Spinal cord (tissue), 10 donors: Measurements from ENCODE around the gene MACROD2. TPM values are rescaled to one million over a fixed set of nuclear protein-coding genes. Genes with fewer than 3 reads are reported as not detected.
A peak's percentile ranks its signal among the peaks of the same experiment; 100 is the strongest.

Source experiments
- DNase-seq, 6 donors: peaks; one replicate each; pipeline versions ENCODE4 v3.0.0 to v3.0.0-alpha.2; 2013 to 2015; ENCODE audit warnings: low spot score in 6 of 6, low read depth in 4 of 6
- H3K27ac ChIP-seq: one replicate; pipeline ENCODE4 v1.5.1; 2013; ENCODE audit warnings: low read depth, low read length, control low read depth
- H3K27me3 ChIP-seq: one replicate; pipeline ENCODE4 v1.6.1; 2013; ENCODE audit warnings: low read length; ENCODE audit not compliant: control insufficient read depth, insufficient read depth
- H3K36me3 ChIP-seq: one replicate; pipeline ENCODE4 v1.6.1; 2013; ENCODE audit warnings: low read length; ENCODE audit not compliant: control insufficient read depth, insufficient read depth
- H3K4me1 ChIP-seq: one replicate; pipeline ENCODE4 v1.6.1; 2013; ENCODE audit warnings: low read length; ENCODE audit not compliant: control insufficient read depth, insufficient read depth
- H3K4me3 ChIP-seq: one replicate; pipeline ENCODE4 v1.5.1; 2013; ENCODE audit warnings: low read depth, low read length, control low read depth
- H3K9me3 ChIP-seq: one replicate; pipeline ENCODE4 v1.6.1; 2013; ENCODE audit warnings: low read length; ENCODE audit not compliant: control insufficient read depth, insufficient read depth
- WGBS: methylation state at CpG from one replicate; pipeline ENCODE4 v1.1.5; 2013; ENCODE audit warnings: missing lambda C conversion rate; ENCODE audit not compliant: insufficient coverage; 5-methylcytosine and 5-hydroxymethylcytosine counted together
- polyA plus RNA-seq, 2 donors: library from polyadenylated mRNA; unstranded; fragments of 120-200 nt; gene quantifications; one replicate each; pipeline ENCODE4 v1.2.1, GENCODE V29; 2013; ENCODE audit not compliant: insufficient read length in 2 of 2
- total RNA-seq, 2 donors: library from RNA; depleted of rRNA in 1 of 2; stranded (reverse); fragments of 120-200 nt in 1 of 2; fragments of >200 nt in 1 of 2; gene quantifications; one replicate each; pipeline versions ENCODE4 v1.2.3 to v1.2.4, GENCODE V29; 2013 to 2014
- donor health status: healthy.

Gene MACROD2
- total and polyA plus RNA-seq, 4 donors, result 16.2 to 34.0 (median 23.6) TPM

DNA sequence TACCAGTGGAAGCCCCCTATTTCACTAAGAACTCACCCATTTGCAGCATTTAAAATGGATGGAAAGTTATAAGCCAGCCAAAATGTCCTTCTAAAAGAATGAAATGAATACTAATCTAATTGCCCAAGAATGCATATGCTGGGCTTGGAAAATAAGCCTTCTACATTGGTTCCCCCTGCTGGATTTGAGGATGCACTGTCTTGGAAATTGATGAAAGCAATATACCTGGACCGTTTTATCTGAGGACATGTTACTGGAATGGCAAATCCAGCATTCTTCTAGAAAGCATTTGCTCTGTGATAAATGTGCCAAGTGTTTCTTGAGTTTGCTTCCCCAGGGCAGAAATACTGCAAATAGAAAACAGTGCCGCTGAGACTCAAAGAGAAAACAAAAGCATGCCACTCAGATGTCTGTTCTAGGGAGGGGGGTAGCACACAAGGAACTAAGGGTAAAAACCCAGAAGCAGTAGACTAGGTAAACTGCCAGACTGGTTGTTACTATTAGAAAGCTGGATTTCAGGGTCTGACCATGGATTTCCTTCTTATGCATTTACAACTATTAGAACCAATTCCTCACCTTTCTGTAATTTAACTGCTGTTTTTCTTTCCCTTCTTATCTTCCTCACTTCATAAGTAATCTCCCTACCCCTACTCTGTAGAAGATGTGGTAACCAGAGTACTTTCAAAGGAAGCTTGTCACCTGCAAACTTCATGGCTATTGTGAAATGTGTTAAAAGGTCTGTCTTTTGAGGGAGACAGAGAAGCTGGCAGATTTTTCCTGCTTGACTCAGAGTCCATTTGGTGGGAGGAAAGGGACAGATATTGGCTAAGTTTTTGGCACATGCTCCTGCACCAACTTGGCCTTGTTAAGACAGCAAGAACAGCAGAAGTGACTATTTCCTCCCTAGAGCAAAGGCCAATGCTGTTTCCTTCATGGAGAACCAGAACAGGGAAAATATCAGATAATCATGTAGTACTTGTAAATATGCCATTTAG is 1935.3 kb downstream of the MACROD2 start:
- H3K36me3 ChIP-seq, result no peaks in the 10 kb centered on the region
- 0% methylated on average over 2 of the region's 2 CpGs for WGBS
- H3K27ac ChIP-seq, result peak overlapping the region; percentile 55
- peaks cover 2% of the 10 kb centered on the region for H3K9me3 ChIP-seq
- H3K4me3 ChIP-seq, result no peak overlapping the region
- H3K27me3 ChIP-seq, result no peaks in the 10 kb centered on the region
- peak; percentile 29 to 95 (median 47) for DNase-seq
- no peaks in the 10 kb centered on the region for H3K4me1 ChIP-seq

DNA sequence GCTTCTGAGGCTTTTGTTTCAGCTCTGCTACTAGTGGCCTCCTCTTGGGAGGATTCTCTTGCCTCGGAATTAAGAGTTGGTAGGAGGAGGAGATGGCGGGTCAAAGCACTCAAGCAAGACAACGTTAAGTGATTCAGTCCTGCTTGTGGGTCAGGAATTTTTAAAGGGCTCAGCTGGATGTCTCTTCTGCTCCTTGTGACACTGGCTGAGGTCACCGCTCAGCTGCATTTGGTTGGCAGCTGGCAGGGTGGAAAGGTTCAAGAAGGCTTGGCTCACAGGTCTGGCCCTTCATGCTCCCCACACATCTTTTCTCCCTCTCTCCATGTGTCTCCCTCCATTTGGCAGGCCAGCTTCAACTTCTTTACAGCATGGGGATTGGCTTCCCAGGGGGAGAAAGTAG is 1936.6 kb downstream of the MACROD2 start:
- H3K27ac ChIP-seq, result no peak overlapping the region
- H3K36me3 ChIP-seq, result no peaks in the 10 kb centered on the region
- no peak for DNase-seq
- WGBS, result 91% methylated on average over 4 of the region's 4 CpGs
- no peaks in the 10 kb centered on the region for H3K27me3 ChIP-seq
- peaks cover 2% of the 10 kb centered on the region for H3K9me3 ChIP-seq
- H3K4me3 ChIP-seq, result no peak overlapping the region
- no peaks in the 10 kb centered on the region for H3K4me1 ChIP-seq

GRCh38 chr20:15937179-15937578 is 1941.9 kb downstream of the MACROD2 start:
- WGBS, result 50% methylated on average over 1 of the region's 3 CpGs
- no peaks in the 10 kb centered on the region for H3K36me3 ChIP-seq
- no peak overlapping the region for H3K4me3 ChIP-seq
- no peak overlapping the region for H3K27ac ChIP-seq
- DNase-seq, result no peak
- peaks cover 3% of the 10 kb centered on the region for H3K9me3 ChIP-seq
- no peaks in the 10 kb centered on the region for H3K4me1 ChIP-seq
- no peaks in the 10 kb centered on the region for H3K27me3 ChIP-seq

DNA sequence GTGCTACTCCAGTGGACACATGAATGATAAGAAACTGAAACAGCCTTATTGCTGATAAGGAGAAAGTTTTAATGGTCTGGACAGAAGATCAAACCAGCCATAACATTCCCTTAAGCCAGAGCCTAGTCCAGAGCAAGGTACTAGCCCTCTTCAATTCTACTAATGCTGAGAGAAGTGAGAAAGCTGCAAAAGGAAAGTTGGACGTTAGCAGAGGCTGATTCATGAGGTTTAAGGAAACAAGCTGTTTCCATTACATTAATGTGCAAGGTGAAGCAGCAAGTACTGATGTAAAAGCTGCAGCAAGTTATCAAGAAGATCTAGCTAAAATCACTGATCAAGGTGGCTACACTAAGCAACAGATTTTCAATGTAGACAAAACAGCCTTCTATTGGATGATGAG is 1943.5 kb downstream of the MACROD2 start:
- H3K36me3 ChIP-seq, result no peaks in the 10 kb centered on the region
- DNase-seq, result no peak
- H3K9me3 ChIP-seq, result peaks cover 3% of the 10 kb centered on the region
- H3K4me1 ChIP-seq, result no peaks in the 10 kb centered on the region
- H3K4me3 ChIP-seq, result no peak overlapping the region
- H3K27me3 ChIP-seq, result no peaks in the 10 kb centered on the region
- WGBS, result no CpG with 5 or more reads among the region's 1 CpG
- no peak overlapping the region for H3K27ac ChIP-seq

DNA sequence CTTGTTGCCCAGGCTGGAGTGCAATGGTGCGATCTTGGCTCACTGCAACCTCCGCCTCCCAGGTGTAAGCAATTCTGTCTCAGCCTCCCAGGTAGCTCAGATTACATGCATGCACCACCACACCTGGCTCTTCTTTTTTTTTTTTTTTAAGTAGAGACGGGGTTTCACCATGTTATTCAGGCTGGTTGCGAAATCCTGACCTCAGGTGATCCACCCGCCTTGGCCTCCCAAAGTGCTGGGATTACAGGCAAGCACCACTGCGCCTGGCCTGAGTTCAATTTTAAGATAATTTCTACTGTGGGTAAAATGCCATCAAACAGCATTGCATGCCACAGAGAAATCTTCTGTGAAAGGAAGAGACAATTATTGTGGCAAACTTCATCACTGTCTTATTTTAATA is 1944.8 kb downstream of the MACROD2 start:
- no peak overlapping the region for H3K4me3 ChIP-seq
- no peak for DNase-seq
- WGBS, result 100% methylated on average over 2 of the region's 6 CpGs
- no peaks in the 10 kb centered on the region for H3K4me1 ChIP-seq
- H3K27ac ChIP-seq, result no peak overlapping the region
- H3K9me3 ChIP-seq, result peaks cover 3% of the 10 kb centered on the region
- no peaks in the 10 kb centered on the region for H3K36me3 ChIP-seq
- H3K27me3 ChIP-seq, result no peaks in the 10 kb centered on the region

DNA sequence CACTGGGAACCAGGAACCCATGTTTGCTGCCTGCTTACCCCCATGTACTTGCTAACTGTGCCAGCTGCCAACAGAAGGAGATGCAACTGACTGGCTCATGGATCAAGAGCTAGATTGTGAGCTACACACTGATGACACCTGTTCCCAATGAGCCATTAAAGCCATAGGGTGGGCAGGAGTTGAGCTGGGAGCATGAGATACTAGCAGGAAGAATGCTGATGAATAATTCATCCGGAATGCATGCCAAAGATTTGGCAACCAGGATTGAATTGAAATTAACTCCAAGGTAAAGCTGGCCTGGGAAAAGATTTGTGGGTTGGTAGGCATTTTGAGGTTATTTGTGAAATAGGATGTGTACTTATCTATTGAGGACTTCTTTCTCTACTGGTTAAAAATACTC is 1946.8 kb downstream of the MACROD2 start:
- H3K4me1 ChIP-seq, result no peaks in the 10 kb centered on the region
- DNase-seq, result peak in 1 of 6 donors; percentile 31
- no peak overlapping the region for H3K4me3 ChIP-seq
- no peaks in the 10 kb centered on the region for H3K27me3 ChIP-seq
- H3K36me3 ChIP-seq, result no peaks in the 10 kb centered on the region
- no peak overlapping the region for H3K27ac ChIP-seq
- WGBS, result 70% methylated on average over 1 of the region's 1 CpG
- H3K9me3 ChIP-seq, result peaks cover 3% of the 10 kb centered on the region

DNA sequence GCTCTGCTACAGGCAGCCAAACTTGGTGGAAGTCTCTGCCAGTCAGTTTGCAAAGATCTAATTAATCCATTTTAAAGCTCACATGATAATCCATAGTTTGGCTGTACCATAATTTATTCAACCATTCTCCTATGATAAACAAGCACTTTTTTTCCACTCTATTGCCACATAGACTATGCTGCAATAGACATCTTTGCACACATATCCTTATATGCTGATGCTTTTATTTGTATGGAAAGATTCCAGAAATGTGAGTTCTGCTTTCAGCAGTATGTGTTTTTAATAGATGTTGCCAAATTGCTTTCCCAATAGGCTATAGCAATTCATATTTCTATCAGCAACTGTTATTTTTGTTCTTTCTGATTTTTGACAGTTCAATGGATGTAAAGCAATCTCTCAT is 1950.0 kb downstream of the MACROD2 start:
- Histone ChIP-seq H3K9me3 (no peaks in the 10 kb centered on the region), H3K4me3 (no peak overlapping the region), H3K4me1 (no peaks in the 10 kb centered on the region), H3K27me3 (no peaks in the 10 kb centered on the region), H3K27ac (no peak overlapping the region), H3K36me3 (no peaks in the 10 kb centered on the region)
- no peak for DNase-seq

- H3K4me1 ChIP-seq, result no peaks in the 10 kb centered on the region
- H3K9me3 ChIP-seq, result no peaks in the 10 kb centered on the region
- no peak for DNase-seq
- no peaks in the 10 kb centered on the region for H3K27me3 ChIP-seq
- no peak overlapping the region for H3K4me3 ChIP-seq
- H3K27ac ChIP-seq, result no peak overlapping the region
- 100% methylated on average over 1 of the region's 3 CpGs for WGBS
- H3K36me3 ChIP-seq, result no peaks in the 10 kb centered on the region
Measured at GRCh38 chr20:15949391-15949790, 1954.1 kb downstream of the MACROD2 start.

- no peaks in the 10 kb centered on the region for H3K27me3 ChIP-seq
- H3K36me3 ChIP-seq, result no peaks in the 10 kb centered on the region
- no peak overlapping the region for H3K27ac ChIP-seq
- DNase-seq, result no peak
- H3K4me3 ChIP-seq, result no peak overlapping the region
- no peaks in the 10 kb centered on the region for H3K4me1 ChIP-seq
- no peaks in the 10 kb centered on the region for H3K9me3 ChIP-seq
- 90% methylated on average over 2 of the region's 8 CpGs for WGBS
Measured at GRCh38 chr20:15951658-15952057, 1956.3 kb downstream of the MACROD2 start.

GRCh38 chr20:15958142-15958541 is 1962.8 kb downstream of the MACROD2 start:
- Histone ChIP-seq H3K27me3 (no peaks in the 10 kb centered on the region), H3K4me1 (no peaks in the 10 kb centered on the region), H3K9me3 (no peaks in the 10 kb centered on the region), H3K4me3 (no peak overlapping the region), H3K27ac (no peak overlapping the region), H3K36me3 (no peaks in the 10 kb centered on the region)
- 91% methylated on average over 2 of the region's 4 CpGs for WGBS
- DNase-seq, result no peak
